A549 (cell line): ENCODE measurements around the gene SLC10A7. TPM values are rescaled to one million over a fixed set of nuclear protein-coding genes. Genes with fewer than 3 reads are reported as not detected.

Experiments
- ATAC-seq, 2 experiments: fragments of 200-7000 bp in 1 of 2; fragments of >200 bp in 1 of 2; cut with Nextera tagmentation in 1 of 2; cut with Tn5 transposase in 1 of 2; 3 replicates each; pipeline versions ENCODE4 v1.8.0 to v1.9.1; 2018 to 2020; ENCODE audit warnings: mild to moderate bottlenecking in 1 of 2, moderate library complexity in 1 of 2
- CTCF ChIA-PET: fragments of 300-600 bp; sonication (Branson Sonifier 250); formaldehyde crosslinking; extraction: SDS; loops from one replicate; lab custom pipeline; 2021; ENCODE audit warnings: antibody characterized with exemption, inconsistent platforms; lab: Yijun Ruan, JAX
- POLR2A ChIA-PET: fragments of 350-600 bp; formaldehyde crosslinking; extraction: SDS; loops from one replicate; lab custom pipeline; 2021; ENCODE audit warnings: antibody characterized with exemption, inconsistent platforms; lab: Yijun Ruan, JAX
- DNase-seq, 2 experiments: peaks; one replicate each; pipeline versions ENCODE4 v3.0.0 to v3.0.0-alpha.2; 2011 to 2016; ENCODE audit warnings: low read depth in 1 of 2, low spot score in 1 of 2
- FAIRE-seq: peaks from 2 replicates; lab custom pipeline; 2011; peaks lifted over from hg19 to GRCh38; lab: Jason Lieb, UNC
- H3K27ac ChIP-seq, 2 experiments: fragments of >200 bp; sonication (Bioruptor Twin); formaldehyde crosslinking; 3 replicates each; pipeline ENCODE4 v1.5.1; 2016 to 2017
- H3K4me1 ChIP-seq: fragments of >200 bp; sonication (Bioruptor Twin); formaldehyde crosslinking; 3 replicates; pipeline ENCODE4 v1.6.1; 2016
- H3K4me2 ChIP-seq: fragments of >200 bp; sonication (Bioruptor Twin); formaldehyde crosslinking; 3 replicates; pipeline ENCODE4 v1.6.1; 2016
- H3K4me3 ChIP-seq: fragments of >200 bp; sonication (Bioruptor Twin); formaldehyde crosslinking; 3 replicates; pipeline ENCODE4 v1.5.1; 2016
- H3K9me3 ChIP-seq: fragments of >200 bp; sonication (Bioruptor Twin); formaldehyde crosslinking; 3 replicates; pipeline ENCODE4 v1.6.1; 2016
- BHLHE40 ChIP-seq: IDR thresholded peaks from 2 replicates; pipeline ENCODE4 v1.6.1; 2012; ENCODE audit warnings: low read depth, low read length, inconsistent platforms
- CBX8 ChIP-seq: fragments of 200-600 bp; sonication (generic); IDR thresholded peaks from 2 replicates; pipeline ENCODE4 v1.6.1; 2016
- CHD2 ChIP-seq: fragments of 150-350 bp; IDR thresholded peaks from 2 replicates; pipeline ENCODE4 v1.6.1; 2014; ENCODE audit warnings: low read length; ENCODE audit not compliant: partially characterized antibody
- CHD4 ChIP-seq: fragments of 200-600 bp; sonication (generic); IDR thresholded peaks from 2 replicates; pipeline ENCODE4 v1.6.1; 2016; ENCODE audit warnings: antibody characterized with exemption, mild to moderate bottlenecking, borderline replicate concordance
- EHF ChIP-seq: fragments of 250-450 bp; sonication (Bioruptor Pico); IDR thresholded peaks from 2 replicates; pipeline ENCODE4 v1.5.0; 2020; ENCODE audit warnings: mild to moderate bottlenecking
- FOSL2 ChIP-seq, 2 experiments: fragments of 450-650 bp in 1 of 2; fragments of >200 bp in 1 of 2; sonication (Bioruptor Twin) in 1 of 2; formaldehyde crosslinking; IDR thresholded peaks; 2 replicates each; pipeline versions ENCODE4 v1.5.0 to v1.6.1; 2016 to 2020; ENCODE audit warnings: mild to moderate bottlenecking in 1 of 2, moderate library complexity in 1 of 2
- GATA3 ChIP-seq: IDR thresholded peaks from 2 replicates; pipeline ENCODE4 v1.6.1; 2012; ENCODE audit warnings: borderline replicate concordance
- HDAC2 ChIP-seq: fragments of 200-600 bp; sonication (generic); IDR thresholded peaks from 2 replicates; pipeline ENCODE4 v1.6.1; 2016
- HOXB5 ChIP-seq: fragments of 250-450 bp; sonication (Bioruptor Pico); IDR thresholded peaks from 2 replicates; pipeline ENCODE4 v1.5.0; 2020; ENCODE audit warnings: mild to moderate bottlenecking, moderate library complexity
- JUNB ChIP-seq: fragments of >200 bp; sonication (Bioruptor Twin); formaldehyde crosslinking; IDR thresholded peaks from 2 replicates; pipeline ENCODE4 v1.6.1; 2016
- MAFK ChIP-seq: fragments of 450-650 bp; IDR thresholded peaks from 2 replicates; pipeline ENCODE4 v1.6.1; 2014; ENCODE audit not compliant: partially characterized antibody
- MAZ ChIP-seq: fragments of 150-350 bp; IDR thresholded peaks from 2 replicates; pipeline ENCODE4 v1.6.1; 2014; ENCODE audit warnings: antibody characterized with exemption, low read depth, low read length, borderline replicate concordance
- MYC ChIP-seq: IDR thresholded peaks from 2 replicates; pipeline ENCODE4 v1.6.1; 2012; ENCODE audit warnings: mild to moderate bottlenecking, inconsistent platforms, low read length, improper control_type of control experiment, borderline replicate concordance
- NFE2L2 ChIP-seq: fragments of 150-350 bp; conservative IDR thresholded peaks from 2 replicates; pipeline ENCODE4 v1.6.1; 2014; ENCODE audit warnings: low read length
- NPAS2 ChIP-seq: fragments of 250-450 bp; sonication (Bioruptor Pico); IDR thresholded peaks from 2 replicates; pipeline ENCODE4 v1.8.0; 2022; ENCODE audit warnings: mild to moderate bottlenecking, moderate library complexity, borderline replicate concordance
- PHF8 ChIP-seq: fragments of 200-600 bp; sonication (generic); IDR thresholded peaks from 2 replicates; pipeline ENCODE4 v1.6.1; 2016; ENCODE audit warnings: low read depth, mild to moderate bottlenecking, antibody characterized with exemption, moderate library complexity, borderline replicate concordance
- POLR2AphosphoS2 ChIP-seq: conservative IDR thresholded peaks from 2 replicates; pipeline ENCODE4 v1.6.1; 2012; ENCODE audit warnings: low read length, improper control_type of control experiment, inconsistent platforms
- RAD21 ChIP-seq, 2 experiments: fragments of >200 bp in 1 of 2; sonication (Bioruptor Twin) in 1 of 2; formaldehyde crosslinking in 1 of 2; IDR thresholded peaks in 1 of 2; conservative IDR thresholded peaks in 1 of 2; 2 replicates in 1 of 2; 3 replicates in 1 of 2; pipeline ENCODE4 v1.6.1; 2012 to 2018; ENCODE audit warnings: inconsistent platforms in 1 of 2
- RCOR1 ChIP-seq: fragments of 150-350 bp; IDR thresholded peaks from 2 replicates; pipeline ENCODE4 v1.6.1; 2014; ENCODE audit warnings: antibody characterized with exemption, low read length, low read depth
- RNF2 ChIP-seq: fragments of 200-600 bp; sonication (generic); IDR thresholded peaks from 2 replicates; pipeline ENCODE4 v1.6.1; 2016; ENCODE audit warnings: low read depth, mild to moderate bottlenecking, antibody characterized with exemption, moderate library complexity, borderline replicate concordance
- SMC3 ChIP-seq: fragments of >200 bp; sonication (Bioruptor Twin); formaldehyde crosslinking; IDR thresholded peaks from 3 replicates; pipeline ENCODE4 v1.6.1; 2018; ENCODE audit warnings: inconsistent platforms
- TFCP2L1 ChIP-seq: fragments of 250-450 bp; sonication (Bioruptor Pico); IDR thresholded peaks from 2 replicates; pipeline ENCODE4 v1.5.0; 2021; ENCODE audit warnings: mild to moderate bottlenecking
- TP53 ChIP-seq: fragments of 250-450 bp; sonication (Bioruptor Pico); IDR thresholded peaks from 2 replicates; pipeline ENCODE4 v1.5.0; 2021; ENCODE audit warnings: mild to moderate bottlenecking, moderate library complexity
- ZC3H11A ChIP-seq: fragments of 450-650 bp; IDR thresholded peaks from 2 replicates; pipeline ENCODE4 v1.6.1; 2014; ENCODE audit warnings: antibody characterized with exemption, mild to moderate bottlenecking
- ZFP36 ChIP-seq: fragments of 450-650 bp; IDR thresholded peaks from 2 replicates; pipeline ENCODE4 v1.6.1; 2014; ENCODE audit warnings: borderline replicate concordance; ENCODE audit not compliant: partially characterized antibody
- ZNF302 ChIP-seq: fragments of 250-450 bp; sonication (Bioruptor Pico); IDR thresholded peaks from 2 replicates; pipeline ENCODE4 v1.9.0; 2021; ENCODE audit warnings: inconsistent platforms, mild to moderate bottlenecking, moderate library complexity
- ZSCAN20 ChIP-seq: fragments of 250-450 bp; sonication (Bioruptor Pico); IDR thresholded peaks from 2 replicates; pipeline ENCODE4 v1.8.0; 2022; ENCODE audit warnings: mild to moderate bottlenecking, moderate library complexity
- WGBS: methylation state at CpG from one replicate; pipeline ENCODE4 v1.1.6; 2017; ENCODE audit errors: missing lambda C conversion rate; 5-methylcytosine and 5-hydroxymethylcytosine counted together
- polyA plus RNA-seq, 4 experiments: library from polyadenylated mRNA; depleted of rRNA in 3 of 4; stranded (reverse); fragments of >200 nt; fragmentation: RNase III in 1 of 4; extraction: RNeasy Plus Mini Kit Qiagen cat#74134 plus additional on column Dnase treatment in 1 of 4; gene quantifications; 2 replicates in 3 of 4; 3 replicates in 1 of 4; pipeline ENCODE4 v1.2.3, GENCODE V29; 2011 to 2017
- TF ChIP-seq, protein P1 (sequence below): fragments of >200 bp; sonication (Bioruptor Twin); formaldehyde crosslinking; IDR thresholded peaks from 3 replicates; pipeline ENCODE4 v1.6.1; 2016
- TF ChIP-seq, protein P2 (sequence below): fragments of 150-350 bp; IDR thresholded peaks from 2 replicates; pipeline ENCODE4 v1.6.1; 2014; ENCODE audit warnings: low read depth, mild to moderate bottlenecking, low read length
- TF ChIP-seq, protein P3 (sequence below): fragments of >200 bp; sonication (Bioruptor Twin); formaldehyde crosslinking; IDR thresholded peaks from 3 replicates; pipeline ENCODE4 v1.5.1; 2016
- TF ChIP-seq, protein P4 (sequence below): fragments of 250-450 bp; sonication (Bioruptor Pico); IDR thresholded peaks from 2 replicates; pipeline ENCODE4 v1.5.0; 2020; ENCODE audit warnings: low read depth, mild to moderate bottlenecking, moderate library complexity

The SLC10A7 gene
- polyA plus RNA-seq, 2 of the 4 experiments (the other 2 are of a cell fraction): 1.3 to 6.5 TPM

DNA sequence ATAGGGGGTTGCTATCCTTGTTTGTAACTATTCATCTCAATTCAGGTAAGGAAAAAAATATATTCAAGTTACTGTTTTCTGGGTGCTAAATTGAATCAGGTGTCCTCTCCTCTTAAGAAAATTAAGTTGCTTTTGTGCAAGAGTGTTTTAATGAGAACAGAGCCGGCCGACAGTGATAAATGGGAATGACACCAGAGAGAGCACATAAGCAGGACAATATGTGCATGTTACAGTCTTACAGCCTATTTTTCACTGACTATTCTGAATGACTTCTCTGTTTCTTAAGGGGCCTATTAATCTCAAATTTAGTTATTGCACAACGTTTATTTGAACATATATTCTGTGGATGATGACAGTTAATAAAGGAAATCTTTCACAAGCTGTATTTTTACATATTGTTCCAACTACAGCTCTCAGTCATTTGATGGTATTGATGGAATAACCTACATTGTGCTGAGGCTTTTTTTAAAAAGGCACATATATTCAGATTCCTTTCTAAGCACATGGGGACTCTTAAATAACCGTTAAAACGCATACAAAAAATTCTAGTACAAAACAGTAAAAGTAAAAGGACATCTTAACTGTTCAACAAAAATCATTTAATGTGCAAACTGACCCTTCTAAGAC lies 68.4 kb downstream of the SLC10A7 start:
- FAIRE-seq (no peak), DNase-seq (no peak), ATAC-seq (no peak)
- 72% methylated on average over 5 of the region's 5 CpGs for WGBS
- Histone ChIP-seq H3K9me3 (no peaks in the 10 kb centered on the region), H3K4me2 (no peak overlapping the region), H3K27ac (no peak overlapping the region), H3K4me3 (no peak overlapping the region), H3K4me1 (no peaks in the 10 kb centered on the region)
- TF ChIP-seq NFE2L2: no peak
- no peak for TF ChIP-seq ZSCAN20
- no peak for TF ChIP-seq CBX8
- no peak for TF ChIP-seq TP53 (CRISPR knock-in tag)
- no peak for TF ChIP-seq GATA3
- no peak for TF ChIP-seq POLR2AphosphoS2
- no peak for TF ChIP-seq TFCP2L1 (CRISPR knock-in tag)
- no peak for TF ChIP-seq HDAC2
- no peak for TF ChIP-seq ZFP36
- TF ChIP-seq RAD21 (conservative IDR thresholded peaks at IDR 0.05 in 1 of 2, IDR thresholded peaks at IDR 0.05 in 1 of 2): no peak
- no peak for TF ChIP-seq ZNF302 (CRISPR knock-in tag)
- TF ChIP-seq, protein P1, sequence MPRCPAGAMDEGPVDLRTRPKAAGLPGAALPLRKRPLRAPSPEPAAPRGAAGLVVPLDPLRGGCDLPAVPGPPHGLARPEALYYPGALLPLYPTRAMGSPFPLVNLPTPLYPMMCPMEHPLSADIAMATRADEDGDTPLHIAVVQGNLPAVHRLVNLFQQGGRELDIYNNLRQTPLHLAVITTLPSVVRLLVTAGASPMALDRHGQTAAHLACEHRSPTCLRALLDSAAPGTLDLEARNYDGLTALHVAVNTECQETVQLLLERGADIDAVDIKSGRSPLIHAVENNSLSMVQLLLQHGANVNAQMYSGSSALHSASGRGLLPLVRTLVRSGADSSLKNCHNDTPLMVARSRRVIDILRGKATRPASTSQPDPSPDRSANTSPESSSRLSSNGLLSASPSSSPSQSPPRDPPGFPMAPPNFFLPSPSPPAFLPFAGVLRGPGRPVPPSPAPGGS: no peak
- TF ChIP-seq, protein P2, sequence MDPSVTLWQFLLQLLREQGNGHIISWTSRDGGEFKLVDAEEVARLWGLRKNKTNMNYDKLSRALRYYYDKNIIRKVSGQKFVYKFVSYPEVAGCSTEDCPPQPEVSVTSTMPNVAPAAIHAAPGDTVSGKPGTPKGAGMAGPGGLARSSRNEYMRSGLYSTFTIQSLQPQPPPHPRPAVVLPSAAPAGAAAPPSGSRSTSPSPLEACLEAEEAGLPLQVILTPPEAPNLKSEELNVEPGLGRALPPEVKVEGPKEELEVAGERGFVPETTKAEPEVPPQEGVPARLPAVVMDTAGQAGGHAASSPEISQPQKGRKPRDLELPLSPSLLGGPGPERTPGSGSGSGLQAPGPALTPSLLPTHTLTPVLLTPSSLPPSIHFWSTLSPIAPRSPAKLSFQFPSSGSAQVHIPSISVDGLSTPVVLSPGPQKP: no peak
- ChIA-PET CTCF (no interaction called here), POLR2A (no interaction called here)

DNA sequence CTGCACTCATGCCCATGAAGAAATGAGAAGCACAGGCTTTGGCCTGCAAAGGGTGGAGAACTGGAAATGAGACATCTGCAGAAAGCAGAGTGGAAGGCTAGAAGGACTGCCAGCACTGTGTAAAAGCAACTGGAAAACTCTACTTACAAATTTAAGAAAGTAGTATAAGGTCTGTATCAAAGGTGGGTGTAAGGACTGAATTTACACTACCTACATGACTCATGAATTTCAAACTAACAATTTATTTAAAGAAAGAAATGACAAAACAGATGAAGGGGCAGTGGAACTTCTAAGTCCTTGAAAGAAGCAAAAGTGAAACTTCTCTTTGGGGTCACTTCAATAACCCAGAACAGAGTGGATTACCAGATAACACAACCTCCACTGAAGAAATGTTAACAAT lies 71.2 kb downstream of the SLC10A7 start:
- POLR2A ChIA-PET: no interaction called here
- FAIRE-seq: no peak
- CTCF ChIA-PET: no interaction called here
- H3K9me3 ChIP-seq: no peaks in the 10 kb centered on the region
- no peak overlapping the region for H3K27ac ChIP-seq
- H3K4me3 ChIP-seq: no peak overlapping the region
- H3K4me2 ChIP-seq: no peak overlapping the region
- H3K4me1 ChIP-seq: no peaks in the 10 kb centered on the region
- DNase-seq: no peak
- TF ChIP-seq RAD21 (conservative IDR thresholded peaks at IDR 0.05 in 1 of 2, IDR thresholded peaks at IDR 0.05 in 1 of 2): no peak
- TF ChIP-seq CHD4: no peak
- TF ChIP-seq ZC3H11A: no peak
- no peak for TF ChIP-seq NFE2L2
- no peak for TF ChIP-seq MYC
- no peak for TF ChIP-seq NPAS2 (CRISPR knock-in tag)
- TF ChIP-seq, all 56 proteins: peak for 0
- ATAC-seq: no peak

DNA sequence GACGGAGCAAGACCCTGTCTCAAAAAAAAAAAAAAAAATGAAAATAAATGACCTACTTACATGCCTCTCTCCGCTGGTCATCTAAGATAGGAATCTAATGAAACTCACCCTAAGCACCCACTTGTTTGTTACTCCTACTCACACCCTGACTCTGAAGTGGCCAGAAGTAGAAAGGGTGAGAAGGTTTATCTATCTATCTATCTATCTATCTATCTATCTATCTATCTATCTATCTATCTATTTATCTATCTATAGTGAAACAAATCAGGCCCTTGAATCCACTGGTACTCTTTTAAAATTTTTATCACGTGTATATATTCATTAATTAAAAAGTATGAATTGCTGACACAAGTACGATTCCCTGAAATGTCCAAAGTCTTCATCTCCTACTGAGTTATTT lies 75.2 kb downstream of the SLC10A7 start:
- ChIA-PET CTCF (no interaction called here), POLR2A (no interaction called here)
- ATAC-seq: no peak
- Histone ChIP-seq H3K4me3 (no peak overlapping the region), H3K9me3 (no peaks in the 10 kb centered on the region), H3K4me2 (no peak overlapping the region), H3K4me1 (peaks cover 6% of the 10 kb centered on the region; the same call in 2 of the 3 replicates), H3K27ac (no peak overlapping the region)
- FAIRE-seq: no peak
- no peak for DNase-seq
- 84% methylated on average over 4 of the region's 4 CpGs for WGBS
- no peak for TF ChIP-seq ZNF302 (CRISPR knock-in tag)
- no peak for TF ChIP-seq RNF2
- TF ChIP-seq EHF (CRISPR knock-in tag): no peak
- TF ChIP-seq, protein P3, sequence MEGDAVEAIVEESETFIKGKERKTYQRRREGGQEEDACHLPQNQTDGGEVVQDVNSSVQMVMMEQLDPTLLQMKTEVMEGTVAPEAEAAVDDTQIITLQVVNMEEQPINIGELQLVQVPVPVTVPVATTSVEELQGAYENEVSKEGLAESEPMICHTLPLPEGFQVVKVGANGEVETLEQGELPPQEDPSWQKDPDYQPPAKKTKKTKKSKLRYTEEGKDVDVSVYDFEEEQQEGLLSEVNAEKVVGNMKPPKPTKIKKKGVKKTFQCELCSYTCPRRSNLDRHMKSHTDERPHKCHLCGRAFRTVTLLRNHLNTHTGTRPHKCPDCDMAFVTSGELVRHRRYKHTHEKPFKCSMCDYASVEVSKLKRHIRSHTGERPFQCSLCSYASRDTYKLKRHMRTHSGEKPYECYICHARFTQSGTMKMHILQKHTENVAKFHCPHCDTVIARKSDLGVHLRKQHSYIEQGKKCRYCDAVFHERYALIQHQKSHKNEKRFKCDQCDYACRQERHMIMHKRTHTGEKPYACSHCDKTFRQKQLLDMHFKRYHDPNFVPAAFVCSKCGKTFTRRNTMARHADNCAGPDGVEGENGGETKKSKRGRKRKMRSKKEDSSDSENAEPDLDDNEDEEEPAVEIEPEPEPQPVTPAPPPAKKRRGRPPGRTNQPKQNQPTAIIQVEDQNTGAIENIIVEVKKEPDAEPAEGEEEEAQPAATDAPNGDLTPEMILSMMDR: no peak
- TF ChIP-seq MYC: no peak
- TF ChIP-seq, protein P4, sequence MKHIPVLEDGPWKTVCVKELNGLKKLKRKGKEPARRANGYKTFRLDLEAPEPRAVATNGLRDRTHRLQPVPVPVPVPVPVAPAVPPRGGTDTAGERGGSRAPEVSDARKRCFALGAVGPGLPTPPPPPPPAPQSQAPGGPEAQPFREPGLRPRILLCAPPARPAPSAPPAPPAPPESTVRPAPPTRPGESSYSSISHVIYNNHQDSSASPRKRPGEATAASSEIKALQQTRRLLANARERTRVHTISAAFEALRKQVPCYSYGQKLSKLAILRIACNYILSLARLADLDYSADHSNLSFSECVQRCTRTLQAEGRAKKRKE: no peak
- TF ChIP-seq ZFP36: no peak
- TF ChIP-seq RCOR1: no peak
- TF ChIP-seq MAFK: no peak
- TF ChIP-seq MAZ: no peak
- no peak for TF ChIP-seq NFE2L2
- TF ChIP-seq SMC3: no peak
- TF ChIP-seq PHF8: no peak
- TF ChIP-seq FOSL2 (IDR thresholded peaks at IDR 0.05): no peak
- TF ChIP-seq FOSL2 (CRISPR knock-in tag; IDR thresholded peaks at IDR 0.05): no peak
- TF ChIP-seq HOXB5: no peak
- no peak for TF ChIP-seq CHD2
- TF ChIP-seq JUNB: no peak
- no peak for TF ChIP-seq BHLHE40
